Spleen (tissue), 11 donors: ENCODE data around the gene OR7A17. TPM values are rescaled to one million over a fixed set of nuclear protein-coding genes. Genes with fewer than 3 reads are reported as not detected.

ENCODE experiments used
- DNase-seq: peaks from one replicate; pipeline ENCODE4 v3.0.0-alpha.2; 2020
- H3K27ac ChIP-seq, 8 donors: fragments of 200-600 bp; sonication (generic) in 7 of 8; 1 replicate in 4 of 8; 2 replicates in 4 of 8; pipeline versions ENCODE4 v1.5.0 to v1.8.0; 2016 to 2021; ENCODE audit warnings: inconsistent platforms in 4 of 8, mild to moderate bottlenecking in 4 of 8, moderate library complexity in 1 of 8
- H3K27me3 ChIP-seq, 7 donors: fragments of 200-600 bp; sonication (generic) in 6 of 7; replicated peaks in 1 of 7; 1 replicate in 4 of 7; 2 replicates in 3 of 7; pipeline versions ENCODE4 v1.5.0 to v1.8.0; 2016 to 2021; ENCODE audit warnings: inconsistent platforms in 3 of 7, mild to moderate bottlenecking in 1 of 7
- H3K36me3 ChIP-seq, 6 donors: fragments of 200-600 bp; sonication (generic) in 5 of 6; 1 replicate in 4 of 6; 2 replicates in 2 of 6; pipeline versions ENCODE4 v1.5.0 to v1.8.0; 2016 to 2021; ENCODE audit warnings: inconsistent platforms in 2 of 6
- H3K4me1 ChIP-seq, 6 donors: fragments of 200-600 bp; sonication (generic) in 5 of 6; 1 replicate in 3 of 6; 2 replicates in 3 of 6; pipeline versions ENCODE4 v1.5.0 to v1.8.0; 2016 to 2021; ENCODE audit warnings: inconsistent platforms in 3 of 6
- H3K4me3 ChIP-seq, 8 donors: fragments of 200-600 bp; sonication (generic) in 7 of 8; 1 replicate in 4 of 8; 2 replicates in 4 of 8; pipeline versions ENCODE4 v1.5.0 to v1.8.0; 2016 to 2021; ENCODE audit warnings: inconsistent platforms in 4 of 8, mild to moderate bottlenecking in 4 of 8, moderate library complexity in 2 of 8
- H3K9me3 ChIP-seq, 8 donors: fragments of 200-600 bp; sonication (generic) in 7 of 8; 1 replicate in 4 of 8; 2 replicates in 4 of 8; pipeline versions ENCODE4 v1.5.0 to v1.8.0; 2016 to 2021; ENCODE audit warnings: inconsistent platforms in 4 of 8
- POLR2A ChIP-seq, 3 donors: fragments of 450-650 bp; IDR thresholded peaks; one replicate each; pipeline ENCODE4 v1.5.1; 2017; ENCODE audit warnings: antibody characterized with exemption in 3 of 3, mild to moderate bottlenecking in 1 of 3
- POLR2AphosphoS5 ChIP-seq, 3 donors: sonication (generic); formaldehyde crosslinking; IDR thresholded peaks; one replicate each; pipeline ENCODE4 v1.5.1; 2017; ENCODE audit warnings: antibody characterized with exemption in 3 of 3
- WGBS, 5 donors: extraction: QIAGEN DNeasy Blood & Tissue Kit in 3 of 5; methylation state at CpG; one replicate each; pipeline versions ENCODE4 v1.1.5 to v1.1.7; 2013 to 2018; 5-methylcytosine and 5-hydroxymethylcytosine counted together
- intact Hi-C: fragments of 100-400 bp; cut with DNase I; formaldehyde crosslinking; loops from one replicate; pipeline ENCODE4 v1.15.0; 2023; ENCODE audit warnings: low total_unique reads
- polyA plus RNA-seq, 3 donors: library from polyadenylated mRNA; stranded (reverse); fragments of 200-250 nt; gene quantifications; one replicate each; pipeline ENCODE4 v1.2.1, GENCODE V29; 2013
- total RNA-seq, 7 donors: library from RNA; depleted of rRNA in 3 of 7; stranded (reverse); fragments of >200 nt in 3 of 7; fragmentation: NEBNext Ultra II Directional in 4 of 7; extraction: Animal tissue kit (Norgen Biotek cat#: 25700) in 4 of 7; gene quantifications; one replicate each; pipeline versions ENCODE4 v1.1.0 to v1.2.1, GENCODE V29; 2016 to 2021
- TF ChIP-seq, protein P1 (sequence below), 11 experiments: fragments of 200-600 bp in 7 of 11; fragments of 450-650 bp in 4 of 11; sonication (generic) in 4 of 11; IDR thresholded peaks in 8 of 11; conservative IDR thresholded peaks in 3 of 11; 1 replicate in 7 of 11; 2 replicates in 4 of 11; pipeline versions ENCODE4 v1.4.0 to v1.8.0; 2016 to 2021; ENCODE audit warnings: antibody characterized with exemption in 11 of 11, inconsistent platforms in 4 of 11, mild to moderate bottlenecking in 1 of 11
- donor health status: healthy with polysubstance abuse.
- donor health status: DM: no; HTN: no; CAD: no; lungs with moderate emphysema.
- donor health status: DM: no; HTN: no; CAD: no.
- donor health status: Bipolar disorder and iron deficiency.
- donor health status: healthy.
- donor health status: DM: no; HTN: no; CAD: no.
- donor health status: DM: yes; HTN: yes; CAD: no.

OR7A17 gene
- total and polyA plus RNA-seq, 10 donors = not detected

DNA sequence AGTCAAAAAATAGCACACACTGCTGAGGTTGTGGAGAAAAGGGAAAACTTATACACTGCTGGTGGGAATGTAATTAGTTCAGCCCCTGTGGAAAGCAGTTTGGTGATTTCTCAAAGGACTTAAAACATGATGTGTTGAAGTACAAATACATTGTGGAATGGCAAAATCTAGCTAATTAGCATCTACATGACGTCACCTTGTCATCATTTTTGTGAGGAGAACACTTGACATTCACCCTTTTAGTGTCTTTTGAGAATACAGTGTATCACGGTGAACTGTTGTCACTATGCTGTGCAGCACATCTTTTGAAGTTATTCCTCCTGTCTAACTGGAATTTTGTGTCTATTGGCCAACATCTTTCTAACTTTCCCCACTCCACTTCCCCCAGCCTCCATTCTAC is 42.8 kb downstream of the OR7A17 start:
- Histone ChIP-seq H3K36me3 (no peaks in the 10 kb centered on the region), H3K27ac (no peak overlapping the region), H3K9me3 (no peaks in the 10 kb centered on the region), H3K27me3 (peaks cover 0 to 22% (median 0%) of the 10 kb centered on the region in 7 donors), H3K4me1 (no peaks in the 10 kb centered on the region), H3K4me3 (no peak overlapping the region)
- DNase-seq = no peak
- 60 to 82% (median 64%) methylated on average over 2 of the region's 2 CpGs for WGBS, 5 donors
- intact Hi-C loops = no loop called here
- TF ChIP-seq POLR2AphosphoS5 (IDR thresholded peaks at IDR 0.05) = no peak
- TF ChIP-seq, protein P1, sequence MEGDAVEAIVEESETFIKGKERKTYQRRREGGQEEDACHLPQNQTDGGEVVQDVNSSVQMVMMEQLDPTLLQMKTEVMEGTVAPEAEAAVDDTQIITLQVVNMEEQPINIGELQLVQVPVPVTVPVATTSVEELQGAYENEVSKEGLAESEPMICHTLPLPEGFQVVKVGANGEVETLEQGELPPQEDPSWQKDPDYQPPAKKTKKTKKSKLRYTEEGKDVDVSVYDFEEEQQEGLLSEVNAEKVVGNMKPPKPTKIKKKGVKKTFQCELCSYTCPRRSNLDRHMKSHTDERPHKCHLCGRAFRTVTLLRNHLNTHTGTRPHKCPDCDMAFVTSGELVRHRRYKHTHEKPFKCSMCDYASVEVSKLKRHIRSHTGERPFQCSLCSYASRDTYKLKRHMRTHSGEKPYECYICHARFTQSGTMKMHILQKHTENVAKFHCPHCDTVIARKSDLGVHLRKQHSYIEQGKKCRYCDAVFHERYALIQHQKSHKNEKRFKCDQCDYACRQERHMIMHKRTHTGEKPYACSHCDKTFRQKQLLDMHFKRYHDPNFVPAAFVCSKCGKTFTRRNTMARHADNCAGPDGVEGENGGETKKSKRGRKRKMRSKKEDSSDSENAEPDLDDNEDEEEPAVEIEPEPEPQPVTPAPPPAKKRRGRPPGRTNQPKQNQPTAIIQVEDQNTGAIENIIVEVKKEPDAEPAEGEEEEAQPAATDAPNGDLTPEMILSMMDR (IDR thresholded peaks at IDR 0.05 in 8 of 11, conservative IDR thresholded peaks at IDR 0.05 in 3 of 11) = no peak
- no peak for TF ChIP-seq POLR2A (IDR thresholded peaks at IDR 0.05)

DNA sequence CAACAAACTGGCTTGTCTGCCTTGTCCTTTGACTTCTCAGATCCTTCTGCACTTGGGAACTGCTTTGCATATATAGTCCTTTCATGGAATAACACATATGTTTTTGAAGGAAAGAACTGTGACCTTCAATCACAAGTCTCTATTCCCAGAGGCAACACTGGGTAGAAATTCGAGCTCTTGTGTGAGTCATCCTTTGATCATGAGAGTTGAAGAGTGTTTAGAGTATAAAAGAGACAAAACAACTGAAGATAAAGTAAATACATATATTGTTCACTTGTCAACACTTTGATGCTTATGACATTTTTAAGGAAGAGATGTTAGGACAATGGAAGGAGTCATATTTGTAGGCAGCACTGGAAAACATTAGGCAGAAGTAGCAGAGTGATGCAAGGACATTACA is 45.7 kb downstream of the OR7A17 start:
- intact Hi-C loops = no loop called here
- Histone ChIP-seq H3K4me3 (no peak overlapping the region), H3K4me1 (no peaks in the 10 kb centered on the region), H3K9me3 (no peaks in the 10 kb centered on the region), H3K27ac (no peak overlapping the region), H3K27me3 (peaks cover 0 to 13% (median 0%) of the 10 kb centered on the region in 7 donors), H3K36me3 (no peaks in the 10 kb centered on the region)
- 27 to 50% (median 46%) methylated on average over 1 of the region's 1 CpG for WGBS, 5 donors
- TF ChIP-seq POLR2AphosphoS5 (IDR thresholded peaks at IDR 0.05) = no peak
- TF ChIP-seq, protein P1 (IDR thresholded peaks at IDR 0.05 in 8 of 11, conservative IDR thresholded peaks at IDR 0.05 in 3 of 11) = no peak
- DNase-seq = no peak

DNA sequence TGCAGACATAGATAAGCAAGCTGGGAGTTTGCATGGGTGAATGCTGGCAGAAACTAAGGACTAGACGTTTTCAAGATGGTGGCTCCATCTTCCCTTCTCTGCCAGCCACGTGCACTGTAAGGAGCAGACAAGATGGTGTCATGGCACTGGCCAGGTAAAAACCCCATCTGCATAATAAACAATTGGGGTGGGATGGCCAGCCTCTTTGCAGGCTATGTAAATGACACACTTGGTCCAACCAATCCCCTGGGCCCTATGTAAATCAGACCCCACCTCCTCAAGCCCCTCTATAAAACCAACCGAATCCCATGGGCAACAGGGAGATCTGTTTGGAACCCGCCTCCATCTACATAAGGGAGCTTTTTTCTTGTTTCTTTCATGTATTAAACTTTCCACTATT is 48.5 kb downstream of the OR7A17 start:
- Histone ChIP-seq H3K4me1 (no peaks in the 10 kb centered on the region), H3K27ac (no peak overlapping the region), H3K4me3 (no peak overlapping the region), H3K9me3 (no peaks in the 10 kb centered on the region), H3K36me3 (no peaks in the 10 kb centered on the region), H3K27me3 (peaks cover 0 to 2% (median 0%) of the 10 kb centered on the region in 7 donors)
- TF ChIP-seq POLR2AphosphoS5 (IDR thresholded peaks at IDR 0.05) = no peak
- WGBS, 5 donors = 77 to 90% (median 85%) methylated on average over 4 of the region's 4 CpGs
- intact Hi-C loops = no loop called here
- no peak for DNase-seq

GRCh38 chr19:14835011-14835410 is 50.9 kb downstream of the OR7A17 start, which contains the start of the genes OR7A5 and OR7C1:
Gene OR7A5, minus strand, starts transcription at chr19:14835185. Its CDS starts 6,944 bp downstream, at chr19:14828241.
Gene OR7C1, minus strand, starts transcription at chr19:14835185. Its CDS starts 35,049 bp downstream, at chr19:14800136.
- intact Hi-C loops = no loop called here
- no peak for TF ChIP-seq POLR2AphosphoS5 (IDR thresholded peaks at IDR 0.05)
- no peak for TF ChIP-seq POLR2A (IDR thresholded peaks at IDR 0.05)
- TF ChIP-seq, protein P1 (IDR thresholded peaks at IDR 0.05 in 8 of 11, conservative IDR thresholded peaks at IDR 0.05 in 3 of 11) = no peak
- Histone ChIP-seq H3K27me3 (no peaks in the 10 kb centered on the region), H3K36me3 (no peaks in the 10 kb centered on the region), H3K4me1 (no peaks in the 10 kb centered on the region), H3K27ac (no peak within 1 kb of the TSS), H3K4me3 (no peak within 1 kb of the TSS), H3K9me3 (no peaks in the 10 kb centered on the region)
- no peak for DNase-seq
- 42 to 72% (median 56%) methylated on average over 1 of the region's 1 CpG for WGBS, 5 donors

DNA sequence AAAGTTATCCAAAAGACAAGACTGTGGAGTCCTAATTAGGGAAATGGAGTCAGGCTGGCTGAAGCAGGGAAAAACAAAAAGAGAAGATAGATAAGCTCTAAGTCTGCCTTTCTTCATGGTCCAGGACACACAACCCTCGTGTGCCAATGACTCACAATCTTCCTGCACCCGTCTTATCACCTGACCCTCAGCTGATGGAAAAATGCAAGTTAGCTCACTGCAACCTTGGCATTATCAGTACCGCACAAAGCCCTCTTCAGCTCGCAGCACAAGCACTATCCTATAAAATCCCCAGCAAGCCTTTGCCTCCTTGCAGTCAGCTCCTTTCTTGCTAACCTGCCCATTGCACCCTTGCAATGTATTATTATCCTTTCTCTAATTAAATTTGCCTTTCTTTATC is 55.2 kb downstream of the OR7A17 start:
- Histone ChIP-seq H3K9me3 (no peaks in the 10 kb centered on the region), H3K4me3 (no peak overlapping the region), H3K4me1 (no peaks in the 10 kb centered on the region), H3K27me3 (peaks cover 0 to 10% (median 0%) of the 10 kb centered on the region in 7 donors), H3K27ac (no peak overlapping the region), H3K36me3 (no peaks in the 10 kb centered on the region)
- WGBS, 5 donors = 54 to 68% (median 56%) methylated on average over 4 of the region's 4 CpGs
- TF ChIP-seq, protein P1 (IDR thresholded peaks at IDR 0.05 in 8 of 11, conservative IDR thresholded peaks at IDR 0.05 in 3 of 11) = no peak
- no peak for TF ChIP-seq POLR2A (IDR thresholded peaks at IDR 0.05)
- no peak for TF ChIP-seq POLR2AphosphoS5 (IDR thresholded peaks at IDR 0.05)
- DNase-seq = no peak
- intact Hi-C loops = no loop called here
